ENCODE data around the gene EFCAB13. TPM values are rescaled to one million over a fixed set of nuclear protein-coding genes. Genes with fewer than 3 reads are reported as not detected.

Gene EFCAB13, protein sequence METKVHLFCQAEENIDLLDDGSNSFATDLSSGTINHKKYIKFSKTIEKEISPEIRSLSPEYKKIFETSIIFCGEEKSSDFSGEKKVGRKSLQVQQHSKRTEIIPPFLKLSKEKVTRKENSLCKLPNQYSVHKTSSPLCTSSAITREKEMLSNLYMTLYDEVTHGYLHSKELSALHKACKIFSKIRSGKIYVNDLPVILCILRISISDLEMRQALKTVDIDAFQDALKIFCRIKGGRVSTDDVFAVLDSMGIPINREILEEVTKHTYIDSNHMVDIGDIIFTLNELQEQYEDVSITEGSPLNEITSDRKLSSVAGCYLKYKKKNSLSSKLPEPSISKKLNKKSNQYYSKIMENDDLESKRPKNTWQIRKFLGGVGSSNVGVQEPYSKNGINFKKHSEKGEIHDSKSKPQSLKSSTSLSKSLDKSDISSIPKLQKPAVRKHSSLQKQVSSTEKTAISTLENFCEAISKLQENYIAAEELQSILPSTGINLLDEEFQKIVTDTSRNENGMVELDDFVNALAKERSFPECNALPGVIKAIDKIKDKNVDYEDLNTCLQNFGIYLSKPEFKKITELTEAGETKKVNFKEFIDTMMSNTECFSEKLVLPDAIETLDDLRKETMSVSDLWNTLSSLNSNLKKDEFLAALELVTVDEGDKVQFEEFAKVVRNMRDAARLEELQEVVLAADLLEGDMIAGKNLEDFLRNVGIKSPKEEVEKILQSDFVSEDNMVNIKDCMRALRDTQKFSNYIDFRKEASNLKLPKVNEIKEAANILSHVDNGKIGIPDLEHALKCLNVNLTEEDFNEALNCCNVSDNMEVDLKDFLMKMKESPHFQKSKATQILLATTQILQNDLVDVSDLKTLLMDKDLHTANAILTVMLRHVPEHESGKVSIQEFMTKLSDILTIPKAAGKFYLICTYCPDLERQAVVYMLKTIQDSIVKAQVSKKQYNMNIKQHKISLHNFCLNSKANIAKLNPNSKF
- 1 to 10 TPM; 4.6 to 7.8 TPM for total RNA-seq

DNA sequence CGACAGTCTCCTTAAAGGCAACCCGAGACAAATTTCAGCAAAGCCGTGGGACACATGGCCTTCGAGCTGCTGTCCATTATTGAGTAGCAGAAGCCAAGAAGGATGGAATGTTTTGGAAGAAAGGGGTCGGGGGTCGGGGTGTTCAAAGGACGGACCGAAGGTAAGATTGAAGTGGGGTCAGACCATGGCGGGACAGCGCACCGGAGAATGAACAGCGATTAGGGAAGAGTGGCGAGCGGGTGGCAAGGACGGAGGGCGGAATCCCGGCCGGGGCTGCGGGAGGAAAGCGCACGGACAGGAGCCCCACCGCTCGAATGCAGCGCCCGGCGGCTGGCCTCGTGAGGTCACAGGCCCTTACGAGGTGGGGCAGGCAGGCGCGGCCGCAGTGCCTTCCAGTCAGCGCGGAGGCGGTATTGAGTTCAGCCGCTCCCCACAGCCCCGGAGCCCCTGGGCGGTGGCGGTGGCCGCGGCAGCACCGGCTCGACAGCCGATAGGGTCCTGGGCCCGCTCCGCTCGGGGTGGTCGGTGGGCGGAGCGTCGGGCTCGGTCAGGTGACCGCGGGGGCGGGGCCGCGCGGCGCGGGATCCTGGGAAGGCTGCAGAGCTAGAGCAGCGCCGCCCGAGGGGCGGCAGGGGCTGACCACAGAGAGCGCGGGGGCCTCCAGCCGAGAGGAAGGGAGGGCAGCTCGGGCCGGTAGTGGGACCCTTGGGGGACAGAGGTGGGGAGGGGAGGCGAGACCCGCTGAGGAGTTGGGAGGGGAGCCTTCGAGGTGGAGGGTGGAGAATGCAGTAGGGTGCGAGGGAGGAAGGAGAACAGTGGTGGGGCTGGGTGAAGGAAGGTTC, at the start of gene EFCAB13:
EFCAB13 (plus strand) TSS at position 574 of the 842 bp plus-strand sequence. CDS start 4,399 bp downstream, outside the sequence.
- H3K27ac Mint-ChIP-seq = peak within 1 kb of the TSS; percentile 90
- H3K9me3 Mint-ChIP-seq = peaks cover 4% of the 10 kb centered on the region
- intact Hi-C loops (cut with micrococcal nuclease) = loop anchor here (1.0 kb wide), 1 partner anchor 8 kb away; no protein-coding TSS in a partner anchor
- peak; percentile 84 for DNase-seq
- H3K27me3 Mint-ChIP-seq = peaks cover 2% of the 10 kb centered on the region
- peaks cover 19% of the 10 kb centered on the region for H3K4me1 Mint-ChIP-seq (ENCODE audit: low read depth)
- CTCF ChIA-PET = interaction anchor here (1.3 to 1.5 kb wide), 2 partner anchors 13 to 94 kb away, joined by 5 to 6 read pairs; no protein-coding TSS in a partner anchor
- H3K36me3 Mint-ChIP-seq = no peaks in the 10 kb centered on the region
- POLR2A ChIA-PET = interaction anchor here (1.3 kb wide), 1 partner anchor 53 kb away, joined by 3 read pairs; no protein-coding TSS in a partner anchor
- peak within 1 kb of the TSS; percentile 100 for H3K4me3 Mint-ChIP-seq

DNA sequence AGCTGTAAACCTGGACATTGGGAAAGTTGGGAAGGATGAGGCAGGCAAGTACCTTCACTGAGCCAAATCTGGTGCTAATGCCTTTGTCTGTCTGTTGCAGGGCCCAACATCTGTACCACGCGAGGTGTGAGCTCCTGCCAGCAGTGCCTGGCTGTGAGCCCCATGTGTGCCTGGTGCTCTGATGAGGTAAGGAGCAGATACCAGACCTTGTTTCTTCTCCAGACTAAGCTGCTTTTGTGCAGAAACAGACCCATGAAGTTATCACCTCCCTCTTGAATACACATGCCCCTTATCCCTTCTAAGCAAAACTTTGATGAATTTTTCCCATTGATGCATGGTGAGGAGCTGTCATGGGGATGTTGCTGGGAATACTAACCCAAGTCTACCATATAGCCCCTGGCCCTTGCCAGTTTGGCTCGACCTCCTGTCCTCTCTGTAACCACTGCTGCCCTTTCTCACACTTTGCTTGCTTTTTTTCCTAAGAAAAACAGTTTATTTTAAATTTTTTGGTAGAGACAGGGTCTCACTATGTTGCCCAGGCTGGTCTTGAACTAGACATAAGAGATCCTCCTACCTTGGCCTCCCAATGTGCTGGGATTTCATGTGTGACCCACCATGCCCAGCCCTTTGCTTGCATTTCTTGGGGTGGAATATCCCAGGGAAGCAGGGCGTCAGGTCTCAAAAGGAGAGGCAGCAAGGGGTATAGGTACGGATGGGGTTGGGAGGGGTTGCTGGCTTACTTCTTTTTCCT, 49.3 kb upstream of the EFCAB13 start:
- no peaks in the 10 kb centered on the region for H3K27me3 Mint-ChIP-seq
- H3K9me3 Mint-ChIP-seq = peaks cover 1% of the 10 kb centered on the region
- CTCF ChIA-PET = no interaction called here
- no peaks in the 10 kb centered on the region for H3K4me1 Mint-ChIP-seq (ENCODE audit: low read depth)
- no peaks in the 10 kb centered on the region for H3K36me3 Mint-ChIP-seq
- POLR2A ChIA-PET = no interaction called here
- no peak overlapping the region for H3K27ac Mint-ChIP-seq
- intact Hi-C loops (cut with micrococcal nuclease) = no loop called here
- no peak overlapping the region for H3K4me3 Mint-ChIP-seq
- DNase-seq = no peak

GRCh38 chr17:47275245-47275984, 48.3 kb upstream of the EFCAB13 start:
- Mint-ChIP-seq H3K4me1 (ENCODE audit: low read depth) (no peaks in the 10 kb centered on the region), H3K27ac (no peak overlapping the region), H3K36me3 (no peaks in the 10 kb centered on the region), H3K4me3 (no peak overlapping the region), H3K9me3 (no peaks in the 10 kb centered on the region), H3K27me3 (no peaks in the 10 kb centered on the region)
- ChIA-PET POLR2A (no interaction called here), CTCF (interaction anchor here (1.6 kb wide), 1 partner anchor 40 kb away, joined by 3 read pairs; no protein-coding TSS in a partner anchor)
- intact Hi-C loops (cut with micrococcal nuclease) = no loop called here
- no peak for DNase-seq

DNA sequence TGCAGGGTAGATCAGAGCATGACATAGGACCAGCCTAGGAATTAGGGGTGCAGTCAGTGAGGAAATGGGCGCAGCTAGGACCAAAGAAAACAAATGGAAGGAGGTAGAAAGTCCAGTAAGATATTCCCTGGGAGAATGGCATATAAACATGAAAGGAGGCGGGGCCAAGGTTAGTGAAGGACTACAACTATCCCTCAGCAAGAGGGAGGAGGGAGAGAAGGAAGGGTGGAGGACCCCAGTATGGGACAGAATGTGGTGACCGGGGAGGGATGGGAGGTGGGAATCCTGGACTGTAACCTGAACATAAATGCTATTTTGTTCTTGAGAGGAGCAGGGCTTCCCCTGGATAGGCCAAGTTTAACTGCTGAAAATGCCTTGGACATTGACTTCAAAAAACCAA, 47.3 kb upstream of the EFCAB13 start:
- no peak overlapping the region for H3K4me3 Mint-ChIP-seq
- H3K36me3 Mint-ChIP-seq = no peaks in the 10 kb centered on the region
- POLR2A ChIA-PET = no interaction called here
- DNase-seq = no peak
- CTCF ChIA-PET = interaction anchor here (1.6 kb wide), 1 partner anchor 39 kb away, joined by 3 read pairs; no protein-coding TSS in a partner anchor
- H3K4me1 Mint-ChIP-seq (ENCODE audit: low read depth) = no peaks in the 10 kb centered on the region
- H3K27ac Mint-ChIP-seq = no peak overlapping the region
- no peaks in the 10 kb centered on the region for H3K9me3 Mint-ChIP-seq
- intact Hi-C loops (cut with micrococcal nuclease) = no loop called here
- H3K27me3 Mint-ChIP-seq = no peaks in the 10 kb centered on the region

DNA sequence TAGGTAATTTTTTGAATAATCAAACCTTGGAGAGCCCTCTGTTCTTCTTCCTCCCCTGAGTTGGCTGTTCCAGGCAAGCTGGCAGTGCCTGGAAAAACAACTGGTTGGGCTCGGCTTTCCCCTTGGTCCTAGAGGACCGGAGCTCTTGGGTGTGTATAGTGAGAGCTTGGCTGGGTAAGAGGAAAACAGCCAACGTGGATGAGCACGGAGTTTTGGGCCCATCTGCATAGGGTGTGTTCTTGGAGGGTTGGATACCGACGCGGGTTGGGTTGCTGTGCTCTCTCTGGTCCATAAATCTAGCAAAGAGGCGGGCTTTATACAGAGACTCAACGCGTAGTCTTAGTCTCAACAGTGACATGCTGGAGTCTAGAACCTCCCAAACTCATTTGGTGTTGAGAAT, 46.9 kb upstream of the EFCAB13 start:
- no peak overlapping the region for H3K4me3 Mint-ChIP-seq
- POLR2A ChIA-PET = no interaction called here
- H3K4me1 Mint-ChIP-seq (ENCODE audit: low read depth) = no peaks in the 10 kb centered on the region
- DNase-seq = no peak
- no peaks in the 10 kb centered on the region for H3K27me3 Mint-ChIP-seq
- H3K36me3 Mint-ChIP-seq = no peaks in the 10 kb centered on the region
- intact Hi-C loops (cut with micrococcal nuclease) = no loop called here
- H3K27ac Mint-ChIP-seq = no peak overlapping the region
- CTCF ChIA-PET = interaction anchor here (1.6 kb wide), 1 partner anchor 39 kb away, joined by 3 read pairs; no protein-coding TSS in a partner anchor
- no peaks in the 10 kb centered on the region for H3K9me3 Mint-ChIP-seq

GRCh38 chr17:47277921-47278320, 45.8 kb upstream of the EFCAB13 start:
- no peak overlapping the region for H3K27ac Mint-ChIP-seq
- intact Hi-C loops (cut with micrococcal nuclease) = no loop called here

DNA sequence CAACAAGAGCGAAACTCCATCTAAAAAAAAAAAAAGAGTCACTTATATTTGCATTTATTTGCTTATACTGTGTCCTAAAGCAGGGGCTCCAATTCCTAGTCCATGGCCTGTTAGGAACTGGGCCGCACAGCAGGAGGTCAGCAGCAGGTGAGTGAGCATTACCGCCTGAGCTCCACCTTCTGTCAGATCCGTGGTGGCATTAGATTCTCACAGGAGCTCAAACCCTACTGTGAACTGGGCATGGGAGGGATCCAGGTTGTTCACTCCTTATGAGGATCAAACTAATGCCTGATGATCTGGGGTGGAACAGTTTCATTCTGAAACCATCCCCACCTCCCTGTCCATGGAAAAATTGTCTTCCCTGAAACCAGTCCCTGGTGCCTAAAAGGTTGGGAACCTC, 45.2 kb upstream of the EFCAB13 start:
- H3K4me1 Mint-ChIP-seq (ENCODE audit: low read depth) = no peaks in the 10 kb centered on the region
- H3K9me3 Mint-ChIP-seq = no peaks in the 10 kb centered on the region
- no peak overlapping the region for H3K4me3 Mint-ChIP-seq
- no peak for DNase-seq
- H3K27ac Mint-ChIP-seq = no peak overlapping the region
- ChIA-PET POLR2A (no interaction called here), CTCF (interaction anchor here (0.7 kb wide), 1 partner anchor 22 kb away, joined by 4 read pairs; no protein-coding TSS in a partner anchor)
- intact Hi-C loops (cut with micrococcal nuclease) = no loop called here
- no peaks in the 10 kb centered on the region for H3K36me3 Mint-ChIP-seq
- no peaks in the 10 kb centered on the region for H3K27me3 Mint-ChIP-seq

More at GRCh38 chr17:47277921-47278320, 45.8 kb upstream of the EFCAB13 start:
- Mint-ChIP-seq H3K9me3 (no peaks in the 10 kb centered on the region), H3K4me1 (ENCODE audit: low read depth) (no peaks in the 10 kb centered on the region), H3K27me3 (no peaks in the 10 kb centered on the region), H3K36me3 (no peaks in the 10 kb centered on the region), H3K4me3 (no peak overlapping the region)
- CTCF ChIA-PET = no interaction called here
- DNase-seq = no peak
- POLR2A ChIA-PET = no interaction called here

DNA sequence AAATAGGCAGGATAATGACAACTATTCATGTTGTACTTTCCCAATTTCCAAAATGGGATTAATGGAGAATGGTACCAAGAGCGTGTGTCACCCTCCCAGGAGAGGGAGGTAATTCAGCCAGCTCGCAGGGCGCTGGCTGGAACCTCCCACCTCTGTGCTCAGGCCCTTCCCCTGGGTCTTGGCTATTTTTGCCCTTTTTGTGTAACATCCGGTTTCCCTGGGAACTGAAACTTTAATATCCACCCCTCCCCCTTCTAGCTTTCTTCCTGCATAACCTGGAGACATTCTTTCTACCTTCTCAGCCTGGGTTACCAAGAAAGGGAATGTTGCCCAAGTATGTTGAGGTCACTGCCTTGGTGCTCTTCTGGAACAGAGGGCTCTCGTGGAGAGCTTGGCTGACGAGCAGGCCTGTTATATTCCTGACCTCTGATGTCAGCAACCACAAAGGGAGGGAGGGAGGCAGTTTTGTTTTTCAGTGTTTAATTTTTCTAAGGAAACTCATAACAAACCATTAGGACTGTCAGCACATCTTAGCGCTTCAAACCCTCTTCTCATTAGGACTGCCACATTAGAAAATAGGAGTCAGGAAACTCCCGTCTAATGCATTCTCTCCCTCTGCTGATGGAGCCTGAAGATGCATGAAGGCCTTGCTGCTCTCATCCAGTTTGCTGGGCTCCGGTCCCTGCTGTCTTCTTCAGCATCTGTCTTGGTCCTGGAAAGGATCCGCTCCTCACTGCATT, 44.5 kb upstream of the EFCAB13 start:
- CTCF ChIA-PET = interaction anchor here (0.7 kb wide), 1 partner anchor 22 kb away, joined by 4 read pairs; no protein-coding TSS in a partner anchor
- intact Hi-C loops (cut with micrococcal nuclease) = no loop called here
- Mint-ChIP-seq H3K4me3 (no peak overlapping the region), H3K9me3 (no peaks in the 10 kb centered on the region), H3K36me3 (no peaks in the 10 kb centered on the region), H3K27ac (no peak overlapping the region), H3K27me3 (peaks cover 2% of the 10 kb centered on the region), H3K4me1 (ENCODE audit: low read depth) (no peaks in the 10 kb centered on the region)
- POLR2A ChIA-PET = no interaction called here
- no peak for DNase-seq

GRCh38 chr17:47280072-47280811, 43.5 kb upstream of the EFCAB13 start:
- ChIA-PET POLR2A (no interaction called here), CTCF (interaction anchor here (0.5 kb wide), 1 partner anchor 445 kb away, joined by 3 read pairs; no protein-coding TSS in a partner anchor)
- Mint-ChIP-seq H3K36me3 (no peaks in the 10 kb centered on the region), H3K4me1 (ENCODE audit: low read depth) (no peaks in the 10 kb centered on the region), H3K4me3 (no peak overlapping the region), H3K27me3 (peaks cover 2% of the 10 kb centered on the region), H3K9me3 (no peaks in the 10 kb centered on the region), H3K27ac (no peak overlapping the region)
- intact Hi-C loops (cut with micrococcal nuclease) = no loop called here
- DNase-seq = no peak

DNA sequence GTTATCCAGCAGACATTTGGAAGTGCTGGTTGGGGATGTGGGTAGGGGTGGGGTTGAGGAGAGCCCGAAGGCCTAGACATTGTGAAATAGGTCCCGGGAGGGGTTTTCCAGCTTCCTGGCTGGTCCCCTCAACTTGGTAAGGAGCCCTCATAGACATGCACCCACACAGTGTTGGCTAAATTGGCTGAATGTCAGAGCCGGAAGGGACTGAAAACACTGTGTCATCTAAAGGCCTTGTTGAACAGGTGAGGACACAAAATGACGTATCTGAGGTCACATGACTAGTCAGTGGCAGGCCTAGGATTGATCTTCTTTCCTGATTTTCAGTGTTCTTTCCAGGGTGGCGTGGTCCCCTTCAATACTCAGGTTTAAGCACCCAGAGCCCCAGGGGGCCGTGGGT, 42.5 kb upstream of the EFCAB13 start:
- Mint-ChIP-seq H3K9me3 (no peaks in the 10 kb centered on the region), H3K27ac (no peak overlapping the region), H3K36me3 (no peaks in the 10 kb centered on the region), H3K27me3 (peaks cover 2% of the 10 kb centered on the region), H3K4me1 (ENCODE audit: low read depth) (no peaks in the 10 kb centered on the region), H3K4me3 (no peak overlapping the region)
- intact Hi-C loops (cut with micrococcal nuclease) = no loop called here
- no peak for DNase-seq
- ChIA-PET CTCF (no interaction called here), POLR2A (no interaction called here)
